ENCODE measurements around the gene VPS35L.

VPS35L gene

GRCh38 chr16:19722981-19723380 is 167.5 kb downstream of the VPS35L start:
- Histone ChIP-seq H3K27ac (ENCODE audit: low read length) (no peak overlapping the region), H3K36me3 (ENCODE audit: control insufficient read depth, low read depth, low read length) (no peaks in the 10 kb centered on the region), H3K9ac (ENCODE audit: low read length) (no peak overlapping the region), H3K4me3 (ENCODE audit: low read length) (no peak overlapping the region), H3K4me1 (ENCODE audit: control insufficient read depth, low read depth, low read length) (peaks cover 13% of the 10 kb centered on the region), H3K9me3 (ENCODE audit: control insufficient read depth, low read depth, low read length) (no peaks in the 10 kb centered on the region), H3K27me3 (ENCODE audit: control insufficient read depth, insufficient read depth, low read length) (no peaks in the 10 kb centered on the region)

DNA sequence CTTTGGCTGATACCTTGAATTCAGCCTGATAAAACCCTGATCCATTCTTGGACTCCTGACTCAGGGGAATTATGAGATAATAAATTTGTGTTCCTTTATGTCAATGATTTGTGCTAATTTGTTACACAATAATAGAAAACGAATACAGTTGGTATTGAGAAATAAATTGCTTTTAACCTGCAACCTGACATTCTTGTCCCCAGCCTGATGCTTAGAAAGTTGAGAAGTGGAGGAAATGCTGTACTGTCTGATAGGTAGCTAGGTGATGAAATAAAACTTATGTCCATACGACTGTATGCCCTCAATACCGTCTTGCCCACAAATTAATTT is 173.1 kb downstream of the VPS35L start:
- H3K27me3 ChIP-seq (ENCODE audit: control insufficient read depth, insufficient read depth, low read length) = no peaks in the 10 kb centered on the region
- no peak overlapping the region for H3K4me3 ChIP-seq (ENCODE audit: low read length)
- no peaks in the 10 kb centered on the region for H3K36me3 ChIP-seq (ENCODE audit: control insufficient read depth, low read depth, low read length)
- H3K9me3 ChIP-seq (ENCODE audit: control insufficient read depth, low read depth, low read length) = no peaks in the 10 kb centered on the region
- H3K9ac ChIP-seq (ENCODE audit: low read length) = no peak overlapping the region
- H3K4me1 ChIP-seq (ENCODE audit: control insufficient read depth, low read depth, low read length) = no peaks in the 10 kb centered on the region
- no peak overlapping the region for H3K27ac ChIP-seq (ENCODE audit: low read length)

GRCh38 chr16:19733551-19733950 is 178.0 kb downstream of the VPS35L start:
- Histone ChIP-seq H3K4me3 (ENCODE audit: low read length) (no peak overlapping the region), H3K27me3 (ENCODE audit: control insufficient read depth, insufficient read depth, low read length) (no peaks in the 10 kb centered on the region), H3K27ac (ENCODE audit: low read length) (no peak overlapping the region), H3K9ac (ENCODE audit: low read length) (no peak overlapping the region), H3K4me1 (ENCODE audit: control insufficient read depth, low read depth, low read length) (no peaks in the 10 kb centered on the region), H3K9me3 (ENCODE audit: control insufficient read depth, low read depth, low read length) (no peaks in the 10 kb centered on the region), H3K36me3 (ENCODE audit: control insufficient read depth, low read depth, low read length) (peaks cover 6% of the 10 kb centered on the region)

DNA sequence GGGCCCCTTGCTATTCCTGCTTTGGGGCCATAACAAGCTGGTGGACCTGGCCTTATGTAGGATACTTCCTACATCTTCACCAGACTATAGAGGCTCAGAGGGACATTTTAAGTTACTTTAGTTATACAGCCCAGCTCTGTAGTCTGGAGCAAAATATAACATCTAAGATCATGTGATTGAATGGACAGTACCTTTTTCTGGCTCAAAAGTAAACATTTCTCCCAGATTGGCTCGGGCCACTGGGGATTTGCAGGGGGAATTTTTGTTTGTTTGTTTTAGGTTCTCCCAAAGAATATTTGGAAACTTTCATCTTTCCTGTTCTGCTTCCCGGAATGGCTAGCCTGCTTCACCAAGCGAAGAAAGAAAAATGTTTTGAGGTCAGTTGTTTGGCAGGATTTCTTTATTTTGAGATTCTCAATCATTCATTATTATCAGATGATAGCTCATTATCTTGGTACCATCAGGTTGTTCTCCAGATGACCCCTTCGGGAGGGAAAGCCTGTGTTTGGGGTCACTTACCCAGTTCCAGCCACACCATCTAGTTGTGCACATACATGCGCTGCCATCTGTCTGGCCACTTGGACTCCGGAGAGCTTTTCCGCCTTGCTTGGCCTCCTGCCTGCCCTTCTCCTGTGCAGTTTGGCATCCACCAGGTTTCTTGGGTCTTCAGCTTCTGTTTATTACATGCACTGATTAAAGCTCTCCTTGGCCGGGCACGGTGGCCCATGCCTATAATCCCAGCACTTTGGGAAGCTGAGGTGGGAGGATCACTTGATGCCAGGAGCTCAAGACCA is 179.8 kb downstream of the VPS35L start:
- H3K4me3 ChIP-seq (ENCODE audit: low read length) = no peak overlapping the region
- no peaks in the 10 kb centered on the region for H3K9me3 ChIP-seq (ENCODE audit: control insufficient read depth, low read depth, low read length)
- H3K27ac ChIP-seq (ENCODE audit: low read length) = no peak overlapping the region
- H3K27me3 ChIP-seq (ENCODE audit: control insufficient read depth, insufficient read depth, low read length) = no peaks in the 10 kb centered on the region
- peaks cover 6% of the 10 kb centered on the region for H3K36me3 ChIP-seq (ENCODE audit: control insufficient read depth, low read depth, low read length)
- H3K4me1 ChIP-seq (ENCODE audit: control insufficient read depth, low read depth, low read length) = no peaks in the 10 kb centered on the region
- H3K9ac ChIP-seq (ENCODE audit: low read length) = no peak overlapping the region

DNA sequence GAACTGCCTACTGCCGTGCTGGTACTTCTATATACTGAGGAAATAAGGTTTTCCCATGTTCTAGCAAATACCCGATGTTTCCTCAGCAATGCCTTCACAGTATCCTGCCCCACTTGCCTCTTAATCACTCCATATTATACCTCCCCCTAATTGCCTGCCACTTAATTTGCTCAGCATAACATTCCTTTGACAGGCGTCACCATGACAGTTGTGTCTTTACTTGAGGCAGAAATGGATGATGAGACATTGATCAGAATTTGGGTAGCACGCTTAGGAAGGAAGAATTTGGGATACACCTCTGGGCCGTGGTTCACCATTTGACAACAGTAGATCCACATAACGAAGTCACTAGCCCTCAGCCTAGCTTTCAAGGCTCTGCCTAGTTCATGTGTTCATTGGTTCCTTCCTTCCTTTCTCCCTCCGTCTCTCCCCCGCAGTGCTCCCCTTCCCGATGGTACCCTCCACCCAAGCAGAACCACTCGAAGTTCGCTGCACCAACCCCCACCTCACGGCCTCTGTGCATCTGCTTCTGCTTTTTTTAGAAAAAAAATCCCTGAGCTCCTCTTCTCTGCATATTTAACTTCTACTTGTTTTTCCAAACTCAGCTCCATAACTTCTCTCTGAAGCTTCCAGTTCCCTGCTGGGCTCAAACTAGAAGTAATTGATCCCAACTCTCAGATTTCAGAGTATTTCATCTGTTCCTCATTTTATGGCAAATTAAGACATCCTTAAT is 182.0 kb downstream of the VPS35L start:
- H3K27ac ChIP-seq (ENCODE audit: low read length) = no peak overlapping the region
- H3K9ac ChIP-seq (ENCODE audit: low read length) = no peak overlapping the region
- no peak overlapping the region for H3K4me3 ChIP-seq (ENCODE audit: low read length)
- H3K4me1 ChIP-seq (ENCODE audit: control insufficient read depth, low read depth, low read length) = no peaks in the 10 kb centered on the region
- H3K9me3 ChIP-seq (ENCODE audit: control insufficient read depth, low read depth, low read length) = no peaks in the 10 kb centered on the region
- H3K27me3 ChIP-seq (ENCODE audit: control insufficient read depth, insufficient read depth, low read length) = no peaks in the 10 kb centered on the region
- H3K36me3 ChIP-seq (ENCODE audit: control insufficient read depth, low read depth, low read length) = peaks cover 6% of the 10 kb centered on the region

- Histone ChIP-seq H3K27ac (ENCODE audit: low read length) (no peak overlapping the region), H3K4me3 (ENCODE audit: low read length) (no peak overlapping the region), H3K36me3 (ENCODE audit: control insufficient read depth, low read depth, low read length) (no peaks in the 10 kb centered on the region), H3K4me1 (ENCODE audit: control insufficient read depth, low read depth, low read length) (no peaks in the 10 kb centered on the region), H3K9ac (ENCODE audit: low read length) (no peak overlapping the region), H3K9me3 (ENCODE audit: control insufficient read depth, low read depth, low read length) (no peaks in the 10 kb centered on the region), H3K27me3 (ENCODE audit: control insufficient read depth, insufficient read depth, low read length) (no peaks in the 10 kb centered on the region)
Measured at GRCh38 chr16:19741354-19741753, 185.9 kb downstream of the VPS35L start.

DNA sequence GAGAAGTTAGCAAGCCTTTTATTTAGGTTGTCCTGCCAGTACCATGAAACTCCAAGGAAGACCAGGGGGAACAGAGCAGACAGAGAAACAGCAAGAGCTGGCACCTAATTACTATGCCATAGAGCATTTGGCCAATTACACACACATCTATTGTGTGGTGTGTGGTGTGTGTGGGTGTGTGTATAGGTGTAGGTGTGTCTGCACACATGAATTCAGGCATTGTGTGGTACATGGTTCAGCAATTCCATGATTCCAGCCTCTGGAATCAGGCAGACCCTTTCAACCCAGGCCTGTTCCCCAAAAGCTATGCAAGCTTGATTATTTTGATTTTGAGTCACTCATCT is 188.3 kb downstream of the VPS35L start:
- Histone ChIP-seq H3K4me1 (ENCODE audit: control insufficient read depth, low read depth, low read length) (no peaks in the 10 kb centered on the region), H3K27me3 (ENCODE audit: control insufficient read depth, insufficient read depth, low read length) (no peaks in the 10 kb centered on the region), H3K4me3 (ENCODE audit: low read length) (no peak overlapping the region), H3K36me3 (ENCODE audit: control insufficient read depth, low read depth, low read length) (no peaks in the 10 kb centered on the region), H3K9me3 (ENCODE audit: control insufficient read depth, low read depth, low read length) (no peaks in the 10 kb centered on the region), H3K9ac (ENCODE audit: low read length) (no peak overlapping the region), H3K27ac (ENCODE audit: low read length) (no peak overlapping the region)

- Histone ChIP-seq H3K4me3 (ENCODE audit: low read length) (no peak overlapping the region), H3K9ac (ENCODE audit: low read length) (no peak overlapping the region), H3K4me1 (ENCODE audit: control insufficient read depth, low read depth, low read length) (no peaks in the 10 kb centered on the region), H3K27ac (ENCODE audit: low read length) (no peak overlapping the region), H3K27me3 (ENCODE audit: control insufficient read depth, insufficient read depth, low read length) (no peaks in the 10 kb centered on the region), H3K9me3 (ENCODE audit: control insufficient read depth, low read depth, low read length) (no peaks in the 10 kb centered on the region), H3K36me3 (ENCODE audit: control insufficient read depth, low read depth, low read length) (no peaks in the 10 kb centered on the region)
Measured at GRCh38 chr16:19744670-19745069, 189.2 kb downstream of the VPS35L start.

- no peaks in the 10 kb centered on the region for H3K9me3 ChIP-seq (ENCODE audit: control insufficient read depth, low read depth, low read length)
- H3K27me3 ChIP-seq (ENCODE audit: control insufficient read depth, insufficient read depth, low read length) = no peaks in the 10 kb centered on the region
- H3K27ac ChIP-seq (ENCODE audit: low read length) = no peak overlapping the region
- H3K4me1 ChIP-seq (ENCODE audit: control insufficient read depth, low read depth, low read length) = no peaks in the 10 kb centered on the region
- H3K9ac ChIP-seq (ENCODE audit: low read length) = no peak overlapping the region
- H3K36me3 ChIP-seq (ENCODE audit: control insufficient read depth, low read depth, low read length) = no peaks in the 10 kb centered on the region
- H3K4me3 ChIP-seq (ENCODE audit: low read length) = no peak overlapping the region
Measured at GRCh38 chr16:19745286-19746010, 189.9 kb downstream of the VPS35L start.

GRCh38 chr16:19746561-19746960 is 191.1 kb downstream of the VPS35L start:
- Histone ChIP-seq H3K27ac (ENCODE audit: low read length) (no peak overlapping the region), H3K4me1 (ENCODE audit: control insufficient read depth, low read depth, low read length) (no peaks in the 10 kb centered on the region), H3K9me3 (ENCODE audit: control insufficient read depth, low read depth, low read length) (no peaks in the 10 kb centered on the region), H3K27me3 (ENCODE audit: control insufficient read depth, insufficient read depth, low read length) (no peaks in the 10 kb centered on the region), H3K9ac (ENCODE audit: low read length) (no peak overlapping the region), H3K36me3 (ENCODE audit: control insufficient read depth, low read depth, low read length) (no peaks in the 10 kb centered on the region), H3K4me3 (ENCODE audit: low read length) (no peak overlapping the region)

GRCh38 chr16:19748389-19749168 is 193.1 kb downstream of the VPS35L start:
- H3K36me3 ChIP-seq (ENCODE audit: control insufficient read depth, low read depth, low read length) = no peaks in the 10 kb centered on the region
- no peaks in the 10 kb centered on the region for H3K27me3 ChIP-seq (ENCODE audit: control insufficient read depth, insufficient read depth, low read length)
- no peak overlapping the region for H3K9ac ChIP-seq (ENCODE audit: low read length)
- H3K4me3 ChIP-seq (ENCODE audit: low read length) = no peak overlapping the region
- H3K4me1 ChIP-seq (ENCODE audit: control insufficient read depth, low read depth, low read length) = no peaks in the 10 kb centered on the region
- H3K9me3 ChIP-seq (ENCODE audit: control insufficient read depth, low read depth, low read length) = no peaks in the 10 kb centered on the region
- no peak overlapping the region for H3K27ac ChIP-seq (ENCODE audit: low read length)
